ENCODE measurements around the gene FXYD7. TPM values are rescaled to one million over a fixed set of nuclear protein-coding genes. Genes with fewer than 3 reads are reported as not detected.

FXYD7 gene
- total and polyA plus RNA-seq, 9 of the 15 experiments (the other 6 are each of a cell fraction or from before 2014, with no cell fraction given): 0.10 to 0.80 (median 0.31) TPM; not detected in 3

DNA sequence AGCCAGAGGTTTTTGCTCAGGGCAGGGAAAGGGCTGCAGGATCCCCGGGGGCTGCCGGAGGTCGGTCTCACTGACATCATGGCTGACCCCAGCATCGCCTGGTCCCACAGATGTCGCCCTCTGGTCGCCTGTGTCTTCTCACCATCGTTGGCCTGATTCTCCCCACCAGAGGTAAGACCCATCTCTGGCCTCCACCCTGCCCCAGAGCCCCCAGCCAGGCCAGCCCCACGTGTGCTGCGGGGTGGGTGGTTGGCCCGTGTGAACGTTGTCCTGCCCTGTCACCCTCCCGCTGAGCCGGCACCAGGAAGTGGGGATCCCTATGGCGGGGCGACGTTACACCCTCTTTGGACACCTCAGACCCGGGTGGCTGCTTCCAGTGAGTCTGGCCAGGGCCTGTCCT, 12.4 kb downstream of the FXYD7 start (continued):
- TF ChIP-seq, protein P1, sequence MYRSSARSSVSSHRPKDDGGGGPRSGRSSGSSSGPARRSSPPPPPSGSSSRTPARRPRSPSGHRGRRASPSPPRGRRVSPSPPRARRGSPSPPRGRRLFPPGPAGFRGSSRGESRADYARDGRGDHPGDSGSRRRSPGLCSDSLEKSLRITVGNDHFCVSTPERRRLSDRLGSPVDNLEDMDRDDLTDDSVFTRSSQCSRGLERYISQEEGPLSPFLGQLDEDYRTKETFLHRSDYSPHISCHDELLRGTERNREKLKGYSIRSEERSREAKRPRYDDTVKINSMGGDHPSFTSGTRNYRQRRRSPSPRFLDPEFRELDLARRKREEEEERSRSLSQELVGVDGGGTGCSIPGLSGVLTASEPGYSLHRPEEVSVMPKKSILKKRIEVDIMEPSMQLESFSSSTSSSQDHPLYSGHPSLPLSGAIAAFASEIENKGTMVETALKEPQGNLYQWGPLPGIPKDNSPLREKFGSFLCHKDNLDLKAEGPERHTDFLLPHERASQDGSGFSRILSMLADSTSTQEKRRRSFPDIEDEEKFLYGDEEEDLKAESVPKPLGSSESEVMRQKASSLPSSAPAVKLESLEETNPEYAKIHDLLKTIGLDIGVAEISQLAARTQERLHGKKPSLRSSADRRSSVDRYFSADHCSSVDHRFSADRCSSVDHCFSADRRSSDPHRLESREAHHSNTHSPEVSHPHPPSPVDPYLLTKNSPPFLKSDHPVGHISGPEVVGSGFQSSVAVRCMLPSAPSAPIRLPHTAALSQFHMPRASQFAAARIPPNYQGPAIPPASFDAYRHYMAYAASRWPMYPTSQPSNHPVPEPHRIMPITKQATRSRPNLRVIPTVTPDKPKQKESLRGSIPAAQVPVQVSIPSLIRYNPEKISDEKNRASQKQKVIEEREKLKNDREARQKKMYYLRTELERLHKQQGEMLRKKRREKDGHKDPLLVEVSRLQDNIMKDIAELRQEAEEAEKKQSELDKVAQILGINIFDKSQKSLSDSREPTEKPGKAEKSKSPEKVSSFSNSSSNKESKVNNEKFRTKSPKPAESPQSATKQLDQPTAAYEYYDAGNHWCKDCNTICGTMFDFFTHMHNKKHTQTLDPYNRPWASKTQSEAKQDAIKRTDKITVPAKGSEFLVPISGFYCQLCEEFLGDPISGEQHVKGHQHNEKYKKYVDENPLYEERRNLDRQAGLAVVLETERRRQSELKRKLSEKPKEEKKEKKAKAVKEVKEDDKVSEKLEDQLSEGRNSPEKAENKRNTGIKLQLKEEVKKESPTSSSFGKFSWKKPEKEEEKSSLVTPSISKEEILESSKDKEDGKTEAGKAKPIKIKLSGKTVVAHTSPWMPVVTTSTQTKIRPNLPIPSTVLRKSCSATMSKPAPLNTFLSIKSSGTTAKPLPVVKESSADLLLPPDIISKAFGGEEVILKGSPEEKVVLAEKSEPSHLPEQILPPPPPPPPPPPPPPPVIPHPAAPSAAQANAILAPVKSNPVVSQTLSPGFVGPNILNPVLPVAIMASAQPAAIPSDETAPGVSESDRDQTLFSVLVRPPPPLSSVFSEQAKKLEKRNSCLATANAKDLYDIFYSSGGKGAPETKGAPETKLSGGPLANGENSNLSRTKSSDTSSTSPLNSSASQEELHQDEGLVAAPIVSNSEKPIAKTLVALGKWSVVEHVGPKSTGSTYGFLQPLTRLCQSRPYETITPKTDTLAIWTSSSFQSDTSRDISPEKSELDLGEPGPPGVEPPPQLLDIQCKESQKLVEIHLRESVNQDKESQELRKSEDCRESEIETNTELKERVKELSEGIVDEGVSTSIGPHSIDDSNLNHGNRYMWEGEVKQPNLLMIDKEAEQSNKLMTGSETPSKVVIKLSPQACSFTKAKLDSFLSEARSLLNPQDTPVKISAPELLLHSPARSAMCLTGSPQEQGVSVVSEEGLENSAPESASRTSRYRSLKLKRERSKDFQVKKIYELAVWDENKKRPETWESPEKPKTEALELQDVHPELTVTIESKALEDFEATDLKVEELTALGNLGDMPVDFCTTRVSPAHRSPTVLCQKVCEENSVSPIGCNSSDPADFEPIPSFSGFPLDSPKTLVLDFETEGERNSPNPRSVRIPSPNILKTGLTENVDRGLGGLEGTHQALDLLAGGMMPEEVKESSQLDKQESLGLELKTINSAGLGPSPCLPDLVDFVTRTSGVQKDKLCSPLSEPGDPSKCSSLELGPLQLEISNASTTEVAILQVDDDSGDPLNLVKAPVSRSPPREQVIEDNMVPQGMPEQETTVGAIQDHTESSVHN (IDR thresholded peaks at IDR 0.05; ENCODE audit: borderline replicate concordance in 1 of 2, low read depth in 1 of 2): no peak
- TF ChIP-seq ZNF584 (CRISPR knock-in tag; IDR thresholded peaks at IDR 0.05; ENCODE audit: low read depth) (no peak), GATAD2B (IDR thresholded peaks at IDR 0.05; ENCODE audit: borderline replicate concordance) (no peak), SMARCC2 (IDR thresholded peaks at IDR 0.05; ENCODE audit: low read depth) (no peak; the same call in 1 of the 2 replicates), ZNF445 (CRISPR knock-in tag; IDR thresholded peaks at IDR 0.05; ENCODE audit: low read depth) (no peak), ELK3 (CRISPR knock-in tag; IDR thresholded peaks at IDR 0.05) (no peak), BRCA1 (IDR thresholded peaks at IDR 0.05) (no peak), BRCA1 (CRISPR knock-in tag; IDR thresholded peaks at IDR 0.05) (0 out of 2 replicates have a peak, but pooled peaks have one; percentile 23), ZNF668 (CRISPR knock-in tag; IDR thresholded peaks at IDR 0.05) (no peak), ZEB2 (IDR thresholded peaks at IDR 0.05) (no peak)
- TF ChIP-seq, protein P2, sequence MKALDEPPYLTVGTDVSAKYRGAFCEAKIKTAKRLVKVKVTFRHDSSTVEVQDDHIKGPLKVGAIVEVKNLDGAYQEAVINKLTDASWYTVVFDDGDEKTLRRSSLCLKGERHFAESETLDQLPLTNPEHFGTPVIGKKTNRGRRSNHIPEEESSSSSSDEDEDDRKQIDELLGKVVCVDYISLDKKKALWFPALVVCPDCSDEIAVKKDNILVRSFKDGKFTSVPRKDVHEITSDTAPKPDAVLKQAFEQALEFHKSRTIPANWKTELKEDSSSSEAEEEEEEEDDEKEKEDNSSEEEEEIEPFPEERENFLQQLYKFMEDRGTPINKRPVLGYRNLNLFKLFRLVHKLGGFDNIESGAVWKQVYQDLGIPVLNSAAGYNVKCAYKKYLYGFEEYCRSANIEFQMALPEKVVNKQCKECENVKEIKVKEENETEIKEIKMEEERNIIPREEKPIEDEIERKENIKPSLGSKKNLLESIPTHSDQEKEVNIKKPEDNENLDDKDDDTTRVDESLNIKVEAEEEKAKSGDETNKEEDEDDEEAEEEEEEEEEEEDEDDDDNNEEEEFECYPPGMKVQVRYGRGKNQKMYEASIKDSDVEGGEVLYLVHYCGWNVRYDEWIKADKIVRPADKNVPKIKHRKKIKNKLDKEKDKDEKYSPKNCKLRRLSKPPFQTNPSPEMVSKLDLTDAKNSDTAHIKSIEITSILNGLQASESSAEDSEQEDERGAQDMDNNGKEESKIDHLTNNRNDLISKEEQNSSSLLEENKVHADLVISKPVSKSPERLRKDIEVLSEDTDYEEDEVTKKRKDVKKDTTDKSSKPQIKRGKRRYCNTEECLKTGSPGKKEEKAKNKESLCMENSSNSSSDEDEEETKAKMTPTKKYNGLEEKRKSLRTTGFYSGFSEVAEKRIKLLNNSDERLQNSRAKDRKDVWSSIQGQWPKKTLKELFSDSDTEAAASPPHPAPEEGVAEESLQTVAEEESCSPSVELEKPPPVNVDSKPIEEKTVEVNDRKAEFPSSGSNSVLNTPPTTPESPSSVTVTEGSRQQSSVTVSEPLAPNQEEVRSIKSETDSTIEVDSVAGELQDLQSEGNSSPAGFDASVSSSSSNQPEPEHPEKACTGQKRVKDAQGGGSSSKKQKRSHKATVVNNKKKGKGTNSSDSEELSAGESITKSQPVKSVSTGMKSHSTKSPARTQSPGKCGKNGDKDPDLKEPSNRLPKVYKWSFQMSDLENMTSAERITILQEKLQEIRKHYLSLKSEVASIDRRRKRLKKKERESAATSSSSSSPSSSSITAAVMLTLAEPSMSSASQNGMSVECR (CRISPR knock-in tag; IDR thresholded peaks at IDR 0.05): 0 out of 2 replicates have a peak, but pooled peaks have one; percentile 2
- TF ChIP-seq, protein P3, sequence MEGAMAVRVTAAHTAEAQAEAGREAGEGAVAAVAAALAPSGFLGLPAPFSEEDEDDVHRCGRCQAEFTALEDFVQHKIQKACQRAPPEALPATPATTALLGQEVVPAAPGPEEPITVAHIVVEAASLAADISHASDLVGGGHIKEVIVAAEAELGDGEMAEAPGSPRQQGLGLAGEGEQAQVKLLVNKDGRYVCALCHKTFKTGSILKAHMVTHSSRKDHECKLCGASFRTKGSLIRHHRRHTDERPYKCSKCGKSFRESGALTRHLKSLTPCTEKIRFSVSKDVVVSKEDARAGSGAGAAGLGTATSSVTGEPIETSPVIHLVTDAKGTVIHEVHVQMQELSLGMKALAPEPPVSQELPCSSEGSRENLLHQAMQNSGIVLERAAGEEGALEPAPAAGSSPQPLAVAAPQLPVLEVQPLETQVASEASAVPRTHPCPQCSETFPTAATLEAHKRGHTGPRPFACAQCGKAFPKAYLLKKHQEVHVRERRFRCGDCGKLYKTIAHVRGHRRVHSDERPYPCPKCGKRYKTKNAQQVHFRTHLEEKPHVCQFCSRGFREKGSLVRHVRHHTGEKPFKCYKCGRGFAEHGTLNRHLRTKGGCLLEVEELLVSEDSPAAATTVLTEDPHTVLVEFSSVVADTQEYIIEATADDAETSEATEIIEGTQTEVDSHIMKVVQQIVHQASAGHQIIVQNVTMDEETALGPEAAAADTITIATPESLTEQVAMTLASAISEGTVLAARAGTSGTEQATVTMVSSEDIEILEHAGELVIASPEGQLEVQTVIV (CRISPR knock-in tag; IDR thresholded peaks at IDR 0.05; ENCODE audit: borderline replicate concordance): no peak
